Heart right ventricle (tissue), 16 donors: ENCODE measurements around the gene ZNF618. TPM values are rescaled to one million over a fixed set of nuclear protein-coding genes. Genes with fewer than 3 reads are reported as not detected.

Source experiments
- ATAC-seq, 8 donors: fragments of 200-7000 bp; cut with Tn5 transposase; one replicate each; pipeline ENCODE4 v1.9.1; 2020; ENCODE audit warnings: mild to moderate bottlenecking in 8 of 8, moderate library complexity in 8 of 8, moderate number of reproducible peaks in 1 of 8
- DNase-seq, 2 donors: peaks; one replicate each; pipeline ENCODE4 v3.0.0-alpha.2; 2020
- H3K27ac ChIP-seq, 10 donors: fragments of 200-600 bp; sonication (generic) in 2 of 10; one replicate each; pipeline versions ENCODE4 v1.5.0 to v1.8.0; 2020 to 2022; ENCODE audit warnings: mild to moderate bottlenecking in 3 of 10
- H3K27me3 ChIP-seq, 7 donors: fragments of 200-600 bp; one replicate each; pipeline ENCODE4 v1.8.0; 2021 to 2022; ENCODE audit warnings: mild to moderate bottlenecking in 2 of 7
- H3K36me3 ChIP-seq, 9 donors: fragments of 200-600 bp; sonication (generic) in 1 of 9; one replicate each; pipeline versions ENCODE4 v1.5.0 to v1.8.0; 2020 to 2022; ENCODE audit warnings: mild to moderate bottlenecking in 2 of 9
- H3K4me1 ChIP-seq, 9 donors: fragments of 200-600 bp; sonication (generic) in 1 of 9; one replicate each; pipeline versions ENCODE4 v1.5.0 to v1.8.0; 2020 to 2022; ENCODE audit warnings: mild to moderate bottlenecking in 4 of 9
- H3K4me3 ChIP-seq, 10 donors: fragments of 200-600 bp; sonication (generic) in 2 of 10; one replicate each; pipeline versions ENCODE4 v1.5.0 to v1.8.0; 2020 to 2022; ENCODE audit warnings: mild to moderate bottlenecking in 7 of 10, moderate library complexity in 2 of 10
- H3K9me3 ChIP-seq, 11 donors: fragments of 200-600 bp in 10 of 11; sonication (generic) in 2 of 11; one replicate each; pipeline versions ENCODE4 v1.5.0 to v1.8.0; 2013 to 2022; ENCODE audit warnings: mild to moderate bottlenecking in 2 of 11, control low read depth in 1 of 11, moderate library complexity in 1 of 11
- WGBS, 2 donors: extraction: QIAGEN DNeasy Blood & Tissue Kit; methylation state at CpG; one replicate each; pipeline ENCODE4 v1.1.7; 2013; ENCODE audit warnings: inconsistent platforms in 1 of 2; 5-methylcytosine and 5-hydroxymethylcytosine counted together
- intact Hi-C, 10 donors: fragments of 100-400 bp; cut with DNase I; formaldehyde crosslinking; loops; one replicate each; pipeline versions ENCODE4 v1.11.1 to v1.14.2; 2022
- polyA plus RNA-seq, 2 donors: library from polyadenylated mRNA; stranded (reverse); fragments of 200-250 nt; gene quantifications; one replicate each; pipeline ENCODE4 v1.2.3, GENCODE V29; 2013
- total RNA-seq, 10 donors: library from RNA; stranded (reverse); fragmentation: NEBNext Ultra II Directional in 3 of 10; extraction: Animal tissue kit (Norgen Biotek cat#: 25700) in 3 of 10; gene quantifications; one replicate each; pipeline versions ENCODE4 v1.2.1 to v1.2.4, GENCODE V29; 2021 to 2023
- TF ChIP-seq, protein P1 (sequence below), 9 donors: fragments of 200-600 bp; sonication (generic) in 2 of 9; IDR thresholded peaks; one replicate each; pipeline versions ENCODE4 v1.5.0 to v1.8.0; 2021 to 2022; ENCODE audit warnings: antibody characterized with exemption in 9 of 9, mild to moderate bottlenecking in 5 of 9, moderate library complexity in 1 of 9
- donor health status: Arrhythmogenic right ventricular cardiomyopathy.
- donor health status: ischemic (EF 13 %, LVEDD 7.1; RV severe dilation, severe dysfunction).
- donor health status: healthy with polysubstance abuse.
- donor health status: DM: no; HTN: yes; CAD: no.
- donor health status: DM: no; HTN: no; CAD: no.
- donor health status: ischemic (EF 25% LVEDD 6.9; RV normal size, moderate dysfunction).
- donor health status: ischemic (EF 25% LVEDD 5.7; RV mildly dilated, moderate dysfunction).
- donor health status: healthy.
- donor health status: DM: yes; HTN: yes; CAD: no.
- donor health status: Ischemic cardiomyopathy.
- donor health status: ischemic (EF 35%, LVEDD 5.7; RV mildly dilated, moderate dysfunction).
- donor health status: nonischemic (EF 11% LVEDD 7.7; RV severe dilation, severe dysfunction).
- donor health status: DM: yes; HTN: yes; CAD: no.
- donor health status: PGD.
- donor health status: ischemic (EF 29% LVEDD 5.4; RV normal size, mild dysfunction).
- donor health status: nonischemic (EF 23%, LVEDD 6.1; RV moderate dilation, normal function).

The ZNF618 gene
- total and polyA plus RNA-seq, 12 donors, result 0.59 to 2.5 (median 1.6) TPM

DNA sequence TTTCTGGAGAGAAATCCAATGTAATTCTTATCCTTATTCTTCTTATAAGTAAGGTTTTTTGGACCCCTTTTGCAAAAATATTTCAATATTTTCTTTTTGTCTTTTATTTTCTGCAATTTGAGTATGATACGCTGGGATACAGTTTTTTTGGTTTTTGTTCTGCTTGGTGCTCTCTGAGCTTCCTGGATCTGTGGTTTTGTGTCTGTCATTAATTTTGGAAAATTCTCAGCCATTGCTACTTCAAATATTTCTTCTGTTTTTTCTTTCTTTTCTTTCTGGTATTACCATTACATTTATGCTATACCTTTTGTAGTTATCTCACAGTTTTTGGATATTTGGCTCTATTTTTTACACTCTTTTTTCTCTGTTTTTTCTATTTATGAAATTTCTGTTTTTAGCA is 50.1 kb downstream of the ZNF618 start:
- TF ChIP-seq, protein P1, sequence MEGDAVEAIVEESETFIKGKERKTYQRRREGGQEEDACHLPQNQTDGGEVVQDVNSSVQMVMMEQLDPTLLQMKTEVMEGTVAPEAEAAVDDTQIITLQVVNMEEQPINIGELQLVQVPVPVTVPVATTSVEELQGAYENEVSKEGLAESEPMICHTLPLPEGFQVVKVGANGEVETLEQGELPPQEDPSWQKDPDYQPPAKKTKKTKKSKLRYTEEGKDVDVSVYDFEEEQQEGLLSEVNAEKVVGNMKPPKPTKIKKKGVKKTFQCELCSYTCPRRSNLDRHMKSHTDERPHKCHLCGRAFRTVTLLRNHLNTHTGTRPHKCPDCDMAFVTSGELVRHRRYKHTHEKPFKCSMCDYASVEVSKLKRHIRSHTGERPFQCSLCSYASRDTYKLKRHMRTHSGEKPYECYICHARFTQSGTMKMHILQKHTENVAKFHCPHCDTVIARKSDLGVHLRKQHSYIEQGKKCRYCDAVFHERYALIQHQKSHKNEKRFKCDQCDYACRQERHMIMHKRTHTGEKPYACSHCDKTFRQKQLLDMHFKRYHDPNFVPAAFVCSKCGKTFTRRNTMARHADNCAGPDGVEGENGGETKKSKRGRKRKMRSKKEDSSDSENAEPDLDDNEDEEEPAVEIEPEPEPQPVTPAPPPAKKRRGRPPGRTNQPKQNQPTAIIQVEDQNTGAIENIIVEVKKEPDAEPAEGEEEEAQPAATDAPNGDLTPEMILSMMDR (IDR thresholded peaks at IDR 0.05), result no peak
- ATAC-seq, result no peak
- H3K4me1 ChIP-seq, result peaks cover 0 to 15% (median 8%) of the 10 kb centered on the region in 9 donors
- H3K27ac ChIP-seq, result no peak overlapping the region
- WGBS, 2 donors, result 47 to 100% methylated on average over 1 of the region's 1 CpG
- peaks cover 0 to 61% (median 20%) of the 10 kb centered on the region in 11 donors for H3K9me3 ChIP-seq
- H3K27me3 ChIP-seq, result no peaks in the 10 kb centered on the region
- intact Hi-C loops, result no loop called here
- no peak for DNase-seq
- no peak overlapping the region for H3K4me3 ChIP-seq
- H3K36me3 ChIP-seq, result no peaks in the 10 kb centered on the region

DNA sequence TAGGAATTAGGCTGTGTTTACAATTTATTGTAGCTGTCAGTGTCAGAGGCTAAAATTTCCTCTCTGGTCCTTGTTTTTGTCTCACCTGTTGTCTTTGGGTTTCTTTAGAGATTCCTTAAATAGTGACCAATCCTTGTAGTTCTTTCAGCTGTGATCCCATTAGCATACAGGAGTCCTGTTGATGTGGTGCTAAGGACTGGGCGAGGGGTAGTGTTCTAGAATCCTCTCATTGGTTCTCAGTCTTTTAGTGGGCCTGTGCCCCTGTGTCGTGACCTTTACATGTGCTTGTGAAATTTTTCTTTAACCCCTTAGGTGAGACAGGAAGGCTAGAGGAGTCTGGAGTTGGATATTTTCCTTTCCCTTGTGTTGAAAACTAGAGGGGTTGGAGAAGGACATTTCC is 51.2 kb downstream of the ZNF618 start:
- Histone ChIP-seq H3K36me3 (no peaks in the 10 kb centered on the region), H3K4me1 (peaks cover 0 to 15% (median 8%) of the 10 kb centered on the region in 9 donors), H3K27me3 (no peaks in the 10 kb centered on the region), H3K4me3 (no peak overlapping the region), H3K27ac (no peak overlapping the region), H3K9me3 (peaks cover 0 to 61% (median 20%) of the 10 kb centered on the region in 11 donors)
- DNase-seq (no peak), ATAC-seq (no peak)
- TF ChIP-seq, protein P1 (IDR thresholded peaks at IDR 0.05), result no peak
- 69 to 70% methylated on average over 2 of the region's 2 CpGs for WGBS, 2 donors
- intact Hi-C loops, result no loop called here

DNA sequence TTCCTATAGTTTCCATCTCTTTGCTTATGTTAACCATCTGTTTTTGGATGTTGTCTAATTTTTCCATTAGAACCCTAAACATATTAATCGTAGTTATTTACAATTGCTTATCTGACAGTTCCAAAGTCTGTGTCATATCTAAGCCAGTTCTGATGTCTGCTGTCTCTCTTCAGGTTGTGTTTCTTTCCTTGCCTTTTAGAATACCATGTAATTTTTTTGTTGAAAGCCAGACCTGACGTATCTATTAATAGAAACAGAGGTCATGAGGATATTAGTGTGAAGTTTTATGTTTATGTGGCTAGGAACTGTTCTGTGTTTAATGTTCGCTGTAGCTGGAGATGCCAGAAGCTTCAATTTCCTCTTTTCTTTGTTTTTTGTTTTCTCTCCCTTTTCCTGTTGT is 52.2 kb downstream of the ZNF618 start:
- intact Hi-C loops, result no loop called here

DNA sequence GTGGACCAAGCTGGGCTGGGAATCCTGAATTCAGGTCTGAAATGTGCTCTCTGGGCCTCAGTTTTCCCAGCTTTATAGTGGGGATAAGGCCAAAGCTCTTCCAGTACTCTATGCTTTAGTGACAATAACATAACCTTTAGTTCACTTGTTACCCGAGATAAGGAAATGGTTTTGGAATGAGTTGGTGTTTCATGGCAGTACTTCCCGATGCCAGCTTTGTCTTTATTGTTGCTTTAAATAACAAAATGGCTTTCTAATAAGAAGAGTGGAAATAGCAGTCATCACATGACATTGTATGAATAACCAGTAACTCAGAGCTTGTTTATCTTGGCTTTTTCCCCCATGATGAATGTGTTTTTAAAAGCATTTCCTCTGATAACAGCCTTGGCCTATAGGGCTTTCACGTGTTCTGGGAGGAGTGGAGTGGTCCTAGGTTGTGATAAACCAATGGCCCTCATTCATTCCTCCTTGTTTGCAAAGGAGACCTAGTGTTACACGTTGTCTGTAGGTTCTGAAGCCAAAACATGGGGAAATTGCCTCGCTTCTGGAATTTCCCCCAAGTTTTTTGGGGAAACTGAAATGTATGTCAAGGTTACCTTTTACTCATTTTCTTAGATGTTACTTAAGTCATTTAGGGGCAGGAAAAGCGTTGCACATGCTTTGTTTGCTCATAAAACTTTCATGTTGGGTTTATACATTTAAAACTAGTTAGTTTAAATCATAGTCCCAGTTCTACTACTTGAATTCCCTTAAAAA is 53.7 kb downstream of the ZNF618 start:
- DNase-seq (no peak), ATAC-seq (peak in 5 of 8 donors; percentile 35 to 59 (median 44))
- intact Hi-C loops, result no loop called here
- TF ChIP-seq, protein P1 (IDR thresholded peaks at IDR 0.05), result no peak
- Histone ChIP-seq H3K27me3 (no peaks in the 10 kb centered on the region), H3K27ac (no peak overlapping the region), H3K36me3 (no peaks in the 10 kb centered on the region), H3K9me3 (peaks cover 0 to 45% (median 16%) of the 10 kb centered on the region in 11 donors), H3K4me1 (peaks cover 0 to 23% (median 8%) of the 10 kb centered on the region in 9 donors), H3K4me3 (no peak overlapping the region)
- WGBS, 2 donors, result 53 to 67% methylated on average over 6 of the region's 6 CpGs

More for the DNA sequence above, 52.2 kb downstream of the ZNF618 start:
- Histone ChIP-seq H3K4me1 (peaks cover 0 to 21% (median 8%) of the 10 kb centered on the region in 9 donors), H3K36me3 (no peaks in the 10 kb centered on the region), H3K9me3 (peaks cover 0 to 51% (median 16%) of the 10 kb centered on the region in 11 donors), H3K27ac (no peak overlapping the region), H3K27me3 (no peaks in the 10 kb centered on the region), H3K4me3 (no peak overlapping the region)
- DNase-seq, result no peak
- WGBS, 2 donors, result 68% methylated on average over 3 of the region's 3 CpGs
- ATAC-seq, result no peak
- TF ChIP-seq, protein P1 (IDR thresholded peaks at IDR 0.05), result no peak
